CD14-positive monocyte (primary cell): ENCODE data around the gene PACSIN2. TPM values are rescaled to one million over a fixed set of nuclear protein-coding genes. Genes with fewer than 3 reads are reported as not detected.

Experiments used
- DNase-seq, 3 donors: peaks; one replicate each; pipeline ENCODE4 v3.0.0-alpha.2; 2011 to 2022
- H2AFZ ChIP-seq: 2 replicates; pipeline ENCODE4 v1.6.0; 2012; ENCODE audit warnings: mild to moderate bottlenecking, low read depth, low read length, inconsistent platforms; ENCODE audit not compliant: insufficient read depth, poor library complexity, severe bottlenecking
- H3K27ac ChIP-seq, 2 donors: 1 replicate in 1 of 2; 2 replicates in 1 of 2; pipeline ENCODE4 v1.5.1; 2012 to 2013; ENCODE audit warnings: low read length in 2 of 2, control low read depth in 1 of 2, inconsistent platforms in 1 of 2, low read depth in 1 of 2, mild to moderate bottlenecking in 1 of 2
- H3K27me3 ChIP-seq, 2 donors: one replicate each; pipeline versions ENCODE4 v1.6.0 to v1.6.1; 2011 to 2013; ENCODE audit warnings: low read length in 2 of 2; ENCODE audit not compliant: control insufficient read depth in 2 of 2, insufficient read depth in 2 of 2
- H3K36me3 ChIP-seq, 2 donors: replicated peaks in 1 of 2; 1 replicate in 1 of 2; 2 replicates in 1 of 2; pipeline versions ENCODE4 v1.5.1 to v1.6.1; 2012 to 2013; ENCODE audit warnings: low read length in 2 of 2, control low read depth in 1 of 2, inconsistent platforms in 1 of 2, mild to moderate bottlenecking in 1 of 2; ENCODE audit not compliant: insufficient read depth in 2 of 2, control insufficient read depth in 1 of 2
- H3K4me1 ChIP-seq, 2 donors: 1 replicate in 1 of 2; 2 replicates in 1 of 2; pipeline versions ENCODE4 v1.5.1 to v1.6.1; 2012 to 2013; ENCODE audit warnings: low read length in 2 of 2, control low read depth in 1 of 2, inconsistent platforms in 1 of 2, mild to moderate bottlenecking in 1 of 2, moderate library complexity in 1 of 2; ENCODE audit not compliant: insufficient read depth in 2 of 2, control insufficient read depth in 1 of 2
- H3K4me2 ChIP-seq: replicated peaks from 2 replicates; pipeline ENCODE3; 2012; ENCODE audit warnings: low read length, moderate library complexity, mild to moderate bottlenecking; ENCODE audit not compliant: poor library complexity, severe bottlenecking; ENCODE audit errors: extremely low read depth
- H3K4me3 ChIP-seq, 3 experiments: fragments of 200-600 bp in 1 of 3; sonication (generic) in 1 of 3; replicated peaks in 1 of 3; 1 replicate in 2 of 3; 2 replicates in 1 of 3; pipeline ENCODE4 v1.5.1; 2011 to 2013; ENCODE audit warnings: low read length in 3 of 3, mild to moderate bottlenecking in 3 of 3, control low read depth in 2 of 3, low read depth in 2 of 3, inconsistent platforms in 1 of 3, moderate library complexity in 1 of 3
- H3K79me2 ChIP-seq: 2 replicates; pipeline ENCODE4 v1.6.0; 2012; ENCODE audit warnings: mild to moderate bottlenecking, control low read depth, inconsistent platforms, low read length, moderate library complexity; ENCODE audit not compliant: insufficient read depth
- H3K9ac ChIP-seq: 2 replicates; pipeline ENCODE4 v1.6.0; 2017; ENCODE audit warnings: low read length, mild to moderate bottlenecking; ENCODE audit not compliant: insufficient read depth, poor library complexity, severe bottlenecking
- H3K9me3 ChIP-seq, 2 donors: replicated peaks in 1 of 2; 1 replicate in 1 of 2; 2 replicates in 1 of 2; pipeline versions ENCODE4 v1.5.1 to v1.6.1; 2012 to 2013; ENCODE audit warnings: low read length in 2 of 2, control low read depth in 1 of 2; ENCODE audit not compliant: control insufficient read depth in 1 of 2, insufficient read depth in 1 of 2
- H4K20me1 ChIP-seq: 2 replicates; pipeline ENCODE4 v1.6.0; 2012; ENCODE audit warnings: mild to moderate bottlenecking, low read length, control low read depth, moderate library complexity; ENCODE audit not compliant: insufficient read depth
- H3K27ac Mint-ChIP-seq, 7 donors: one replicate each; pipeline ENCODE4 v1.8.0; 2020; ENCODE audit warnings: mild to moderate bottlenecking in 7 of 7, mixed read lengths in 7 of 7, moderate library complexity in 6 of 7, inconsistent platforms in 2 of 7
- H3K27me3 Mint-ChIP-seq, 3 donors: one replicate each; pipeline ENCODE4 v1.8.0; 2021 to 2022; ENCODE audit warnings: low read depth in 3 of 3, mild to moderate bottlenecking in 3 of 3, mixed read lengths in 3 of 3, moderate library complexity in 3 of 3, inconsistent platforms in 1 of 3
- H3K36me3 Mint-ChIP-seq, 2 donors: one replicate each; pipeline ENCODE4 v1.8.0; 2020; ENCODE audit warnings: mixed read lengths in 2 of 2, inconsistent platforms in 1 of 2, mild to moderate bottlenecking in 1 of 2
- H3K4me1 Mint-ChIP-seq: one replicate; pipeline ENCODE4 v1.8.0; 2020; ENCODE audit warnings: mild to moderate bottlenecking, mixed read lengths
- H3K4me3 Mint-ChIP-seq, 2 donors: one replicate each; pipeline ENCODE4 v1.8.0; 2020; ENCODE audit warnings: mild to moderate bottlenecking in 2 of 2, mixed read lengths in 2 of 2, moderate library complexity in 1 of 2
- H3K9me3 Mint-ChIP-seq, 7 donors: one replicate each; pipeline ENCODE4 v1.8.0; 2020 to 2022; ENCODE audit warnings: mixed read lengths in 7 of 7, mild to moderate bottlenecking in 6 of 7, moderate library complexity in 6 of 7, inconsistent platforms in 2 of 7
- CTCF ChIP-seq: fragments of 200-600 bp; IDR thresholded peaks from one replicate; pipeline ENCODE4 v1.8.0; 2022; ENCODE audit warnings: antibody characterized with exemption, mild to moderate bottlenecking
- WGBS: methylation state at CpG from one replicate; pipeline ENCODE4 v1.1.5; 2013; ENCODE audit warnings: missing lambda C conversion rate; ENCODE audit not compliant: insufficient coverage; 5-methylcytosine and 5-hydroxymethylcytosine counted together
- intact Hi-C, 2 donors: fragments of 100-400 bp; cut with micrococcal nuclease; formaldehyde crosslinking; loops; one replicate each; pipeline versions ENCODE4 v1.15.0 to v1.15.1; 2023
- polyA plus RNA-seq, 3 donors: library from polyadenylated mRNA; depleted of rRNA in 1 of 3; unstranded in 2 of 3; stranded (reverse) in 1 of 3; fragments of 300-500 nt in 2 of 3; fragments of >200 nt in 1 of 3; fragmentation: Illumina TruSeq in 2 of 3; gene quantifications; 1 replicate in 2 of 3; 2 replicates in 1 of 3; pipeline ENCODE4 v1.2.3, GENCODE V29; 2012 to 2021

PACSIN2 gene
- polyA plus RNA-seq, 3 donors, result 31.2 to 45.7 (median 40.2) TPM

- H3K4me1 ChIP-seq, result peaks cover 23 to 29% of the 10 kb centered on the region in 2 donors
- H3K9me3 ChIP-seq, result no peaks in the 10 kb centered on the region
- TF ChIP-seq CTCF, result no peak
- WGBS, result 83% methylated on average over 1 of the region's 4 CpGs
- H3K36me3 ChIP-seq, result no peaks in the 10 kb centered on the region
- DNase-seq, result no peak
- peaks cover 73% of the 10 kb centered on the region for H3K79me2 ChIP-seq
- H3K4me1 Mint-ChIP-seq, result peaks cover 29% of the 10 kb centered on the region
- H3K4me3 Mint-ChIP-seq, result no peak overlapping the region
- H4K20me1 ChIP-seq, result peaks cover 74% of the 10 kb centered on the region
- no peak overlapping the region for H3K27ac Mint-ChIP-seq
- no peak overlapping the region for H3K4me3 ChIP-seq
- no peak overlapping the region for H3K4me2 ChIP-seq
- H2AFZ ChIP-seq, result no peak overlapping the region
- peaks cover 0 to under 1% of the 10 kb centered on the region in 2 donors for H3K36me3 Mint-ChIP-seq
- no peak overlapping the region for H3K9ac ChIP-seq
- H3K27me3 ChIP-seq, result no peaks in the 10 kb centered on the region
- H3K27me3 Mint-ChIP-seq, result peaks cover 0 to 2% (median 0%) of the 10 kb centered on the region in 3 donors
- H3K9me3 Mint-ChIP-seq, result no peaks in the 10 kb centered on the region
- intact Hi-C loops, result loop anchor here in 1 of 2 donors (5.0 kb wide), 2 partner anchors 33 to 87 kb away; no protein-coding TSS in a partner anchor
- no peak overlapping the region for H3K27ac ChIP-seq
Measured at GRCh38 chr22:42979606-42980005, 35.3 kb downstream of the PACSIN2 start.

- Histone ChIP-seq H3K4me1 (peaks cover 33 to 39% of the 10 kb centered on the region in 2 donors), H3K4me3 (no peak overlapping the region), H3K36me3 (no peaks in the 10 kb centered on the region), H3K27ac (peak overlapping the region; percentile 3 to 64), H2AFZ (no peak overlapping the region), H3K27me3 (no peaks in the 10 kb centered on the region), H3K79me2 (peaks cover 73% of the 10 kb centered on the region), H3K9me3 (no peaks in the 10 kb centered on the region), H3K4me2 (no peak overlapping the region), H4K20me1 (peaks cover 74% of the 10 kb centered on the region), H3K9ac (no peak overlapping the region)
- WGBS, result 76% methylated on average over 2 of the region's 5 CpGs
- peaks cover 39% of the 10 kb centered on the region for H3K4me1 Mint-ChIP-seq
- H3K27ac Mint-ChIP-seq, result peak overlapping the region in 6 of 7 donors; percentile 61 to 85 (median 66)
- H3K36me3 Mint-ChIP-seq, result no peaks in the 10 kb centered on the region
- no peak for TF ChIP-seq CTCF
- no peak overlapping the region for H3K4me3 Mint-ChIP-seq
- no peaks in the 10 kb centered on the region for H3K9me3 Mint-ChIP-seq
- H3K27me3 Mint-ChIP-seq, result peaks cover 0 to 2% (median 0%) of the 10 kb centered on the region in 3 donors
- intact Hi-C loops, result loop anchor here in 1 of 2 donors (5.0 kb wide), 2 partner anchors 34 to 86 kb away; no protein-coding TSS in a partner anchor
- DNase-seq, result no peak
Measured at GRCh38 chr22:42978453-42979103, 36.4 kb downstream of the PACSIN2 start.
